ENCODE results near the gene ARHGEF11.

- no peak for TF ChIP-seq EZH2 (IDR thresholded peaks at IDR 0.05; ENCODE audit: borderline replicate concordance, low read depth, low read length, severe bottlenecking)
- TF ChIP-seq CTCF (IDR thresholded peaks at IDR 0.05; ENCODE audit: borderline replicate concordance, extremely low read depth, low read length, poor library complexity, severe bottlenecking): no peak
Observed at GRCh38 chr1:157069601-157070000, 24.1 kb upstream of the ARHGEF11 start.

Measured in DND-41 (cell line).